Mesendoderm (in vitro differentiated cells): ENCODE results near the gene MSN.
A peak's percentile ranks its signal among the peaks of the same experiment; 100 is the strongest.
"Not testable (repeated sequence)": the region's sequence is repeated elsewhere in the genome, so short reads cannot be mapped to it uniquely, and the experiment has no call there.

ENCODE experiments used
- DNase-seq: peaks from one replicate; pipeline ENCODE4 v3.0.0; 2013
- H2AK5ac ChIP-seq: 2 replicates; pipeline ENCODE4 v1.6.1; 2013; ENCODE audit warnings: low read length, inconsistent platforms
- H2BK120ac ChIP-seq: 2 replicates; pipeline ENCODE4 v1.6.1; 2013; ENCODE audit warnings: low read depth, mild to moderate bottlenecking, low read length, moderate library complexity, mixed read lengths
- H2BK15ac ChIP-seq: replicated peaks from 2 replicates; pipeline ENCODE4 v1.6.1; 2013; ENCODE audit warnings: low read depth, mild to moderate bottlenecking, moderate library complexity
- H2BK5ac ChIP-seq: 2 replicates; pipeline ENCODE4 v1.6.1; 2013; ENCODE audit warnings: low read length, inconsistent platforms
- H3K18ac ChIP-seq: 2 replicates; pipeline ENCODE4 v1.6.1; 2013; ENCODE audit warnings: mild to moderate bottlenecking, low read length, mixed read lengths
- H3K23ac ChIP-seq: one replicate; pipeline ENCODE4 v1.6.1; 2013; ENCODE audit warnings: low read length
- H3K27ac ChIP-seq: 2 replicates; pipeline ENCODE4 v1.5.1; 2013; ENCODE audit warnings: low read depth, mild to moderate bottlenecking, inconsistent platforms, low read length, moderate library complexity
- H3K27me3 ChIP-seq: 2 replicates; pipeline ENCODE4 v1.6.1; 2013; ENCODE audit warnings: low read length, control low read depth, mild to moderate bottlenecking, inconsistent platforms; ENCODE audit not compliant: insufficient read depth, poor library complexity
- H3K36me3 ChIP-seq: 2 replicates; pipeline ENCODE4 v1.6.1; 2013; ENCODE audit warnings: low read length, inconsistent platforms; ENCODE audit not compliant: control insufficient read depth, insufficient read depth
- H3K4ac ChIP-seq: one replicate; pipeline ENCODE4 v1.6.1; 2013; ENCODE audit warnings: low read depth, mild to moderate bottlenecking, low read length, moderate library complexity
- H3K4me1 ChIP-seq: 2 replicates; pipeline ENCODE4 v1.6.1; 2013; ENCODE audit warnings: low read depth, low read length, inconsistent platforms; ENCODE audit not compliant: control insufficient read depth
- H3K4me2 ChIP-seq: 2 replicates; pipeline ENCODE4 v1.6.1; 2013; ENCODE audit warnings: low read length
- H3K4me3 ChIP-seq: 2 replicates; pipeline ENCODE4 v1.5.1; 2013; ENCODE audit warnings: mild to moderate bottlenecking, low read length
- H3K56ac ChIP-seq: one replicate; pipeline ENCODE4 v1.6.1; 2013; ENCODE audit warnings: low read length
- H3K79me1 ChIP-seq: 2 replicates; pipeline ENCODE4 v1.6.1; 2013; ENCODE audit warnings: low read length, inconsistent platforms
- H3K79me2 ChIP-seq: 2 replicates; pipeline ENCODE4 v1.6.1; 2013; ENCODE audit warnings: mild to moderate bottlenecking, low read length; ENCODE audit not compliant: control insufficient read depth, insufficient read depth
- H3K9ac ChIP-seq: 2 replicates; pipeline ENCODE4 v1.6.1; 2013; ENCODE audit warnings: low read length, inconsistent platforms
- H4K5ac ChIP-seq: one replicate; pipeline ENCODE4 v1.6.1; 2013; ENCODE audit warnings: low read length
- H4K8ac ChIP-seq: one replicate; pipeline ENCODE4 v1.6.1; 2013; ENCODE audit warnings: low read depth, mild to moderate bottlenecking, control low read depth, low read length, moderate library complexity
- WGBS: extraction: QIAGEN DNeasy Blood & Tissue Kit; methylation state at CpG from one replicate; pipeline ENCODE4 v1.1.7; 2013; ENCODE audit warnings: low lambda C conversion rate, missing lambda C conversion rate; ENCODE audit not compliant: insufficient coverage; ENCODE audit errors: extremely low coverage; 5-methylcytosine and 5-hydroxymethylcytosine counted together

Gene MSN

DNA sequence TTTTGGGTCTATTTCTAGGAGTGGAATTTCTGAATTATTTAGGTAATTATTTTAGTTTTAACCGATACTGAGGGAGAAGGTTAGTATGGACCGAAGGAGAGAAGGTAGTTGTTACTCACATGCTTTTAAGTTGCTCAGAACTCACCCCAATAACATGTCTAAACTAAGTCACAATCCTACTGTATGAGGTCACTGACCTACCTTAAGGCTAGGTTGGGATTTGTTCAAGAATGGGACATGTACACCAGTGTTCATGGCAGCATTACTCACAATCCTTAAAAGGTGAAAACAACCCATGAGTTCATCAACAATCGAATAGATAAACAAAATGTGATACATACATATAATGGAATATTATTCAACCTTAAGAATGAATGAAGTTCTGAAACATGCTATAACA is 90.5 kb downstream of the MSN start:
- DNase-seq: no peak
- Histone ChIP-seq H3K79me1 (no peaks in the 10 kb centered on the region), H2BK15ac (no peak overlapping the region), H3K4me1 (no peaks in the 10 kb centered on the region), H2AK5ac (no peak overlapping the region), H3K9ac (no peak overlapping the region), H3K56ac (no peak overlapping the region), H3K4ac (no peak overlapping the region), H4K8ac (no peak overlapping the region), H3K4me2 (no peak overlapping the region), H4K5ac (no peak overlapping the region), H2BK120ac (no peak overlapping the region), H3K4me3 (no peak overlapping the region), H3K23ac (no peak overlapping the region), H3K79me2 (no peaks in the 10 kb centered on the region), H2BK5ac (no peak overlapping the region), H3K27me3 (no peaks in the 10 kb centered on the region), H3K27ac (no peak overlapping the region), H3K18ac (no peak overlapping the region), H3K36me3 (no peaks in the 10 kb centered on the region)
- no CpG with 5 or more reads among the region's 3 CpGs for WGBS

DNA sequence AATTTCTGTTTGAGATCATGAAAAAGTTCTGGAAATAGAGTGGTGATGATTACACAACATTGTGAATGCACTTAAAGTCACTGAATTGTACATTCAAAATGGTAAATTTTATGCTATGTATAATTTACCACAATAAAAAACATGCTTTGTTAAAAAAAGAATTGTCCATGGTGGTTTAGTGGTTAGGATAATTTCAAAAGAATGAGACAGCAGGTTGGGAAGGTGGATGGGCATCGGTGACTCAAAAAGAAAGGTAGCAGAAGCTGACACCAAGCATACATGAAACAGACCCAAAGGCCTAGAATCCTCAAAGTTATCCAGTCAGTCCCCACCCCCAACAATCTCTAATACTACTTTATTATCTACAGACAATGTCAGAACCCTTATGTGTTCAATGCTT is 91.1 kb downstream of the MSN start:
- H4K8ac ChIP-seq: no peak overlapping the region
- H3K4me2 ChIP-seq: no peak overlapping the region
- H2BK5ac ChIP-seq: no peak overlapping the region
- no peak overlapping the region for H2BK15ac ChIP-seq
- no peak overlapping the region for H2AK5ac ChIP-seq
- H3K56ac ChIP-seq: no peak overlapping the region
- DNase-seq: no peak
- H3K4ac ChIP-seq: no peak overlapping the region
- no peak overlapping the region for H2BK120ac ChIP-seq
- no peaks in the 10 kb centered on the region for H3K27me3 ChIP-seq
- no peak overlapping the region for H3K4me3 ChIP-seq
- no CpG with 5 or more reads among the region's 1 CpG for WGBS
- H3K23ac ChIP-seq: no peak overlapping the region
- H3K79me1 ChIP-seq: no peaks in the 10 kb centered on the region
- no peak overlapping the region for H3K18ac ChIP-seq
- H3K27ac ChIP-seq: no peak overlapping the region
- H3K36me3 ChIP-seq: no peaks in the 10 kb centered on the region
- H3K79me2 ChIP-seq: no peaks in the 10 kb centered on the region
- no peak overlapping the region for H4K5ac ChIP-seq
- no peak overlapping the region for H3K9ac ChIP-seq
- no peaks in the 10 kb centered on the region for H3K4me1 ChIP-seq

DNA sequence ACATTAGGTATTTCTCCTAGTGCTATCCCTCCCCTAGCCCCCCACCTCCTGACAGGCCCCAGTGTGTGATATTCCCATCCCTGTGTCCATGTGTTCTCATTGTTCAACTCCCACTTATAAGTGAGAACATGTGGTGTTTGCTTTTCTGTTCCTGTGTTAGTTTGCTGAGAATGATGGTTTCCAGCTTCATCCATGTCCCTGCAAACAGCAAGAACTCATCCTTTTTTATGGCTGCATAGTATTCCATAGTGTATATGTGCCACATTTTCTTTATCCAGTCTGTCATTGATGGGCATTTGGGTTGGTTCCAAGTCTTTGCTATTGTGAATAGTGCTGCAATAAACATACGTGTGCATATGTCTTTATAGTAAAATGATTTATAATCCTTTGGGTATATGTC is 92.1 kb downstream of the MSN start:
- H2BK120ac ChIP-seq, H3K9ac ChIP-seq, H3K4me2 ChIP-seq, H3K4me3 ChIP-seq, H4K5ac ChIP-seq, H3K4me1 ChIP-seq, H3K4ac ChIP-seq, H3K56ac ChIP-seq, DNase-seq, H3K36me3 ChIP-seq, H4K8ac ChIP-seq, H2AK5ac ChIP-seq, H3K18ac ChIP-seq, H2BK15ac ChIP-seq, H2BK5ac ChIP-seq, H3K79me1 ChIP-seq, H3K23ac ChIP-seq, H3K79me2 ChIP-seq, H3K27me3 ChIP-seq, H3K27ac ChIP-seq: not testable (repeated sequence)
- WGBS: no CpG with 5 or more reads among the region's 1 CpG

DNA sequence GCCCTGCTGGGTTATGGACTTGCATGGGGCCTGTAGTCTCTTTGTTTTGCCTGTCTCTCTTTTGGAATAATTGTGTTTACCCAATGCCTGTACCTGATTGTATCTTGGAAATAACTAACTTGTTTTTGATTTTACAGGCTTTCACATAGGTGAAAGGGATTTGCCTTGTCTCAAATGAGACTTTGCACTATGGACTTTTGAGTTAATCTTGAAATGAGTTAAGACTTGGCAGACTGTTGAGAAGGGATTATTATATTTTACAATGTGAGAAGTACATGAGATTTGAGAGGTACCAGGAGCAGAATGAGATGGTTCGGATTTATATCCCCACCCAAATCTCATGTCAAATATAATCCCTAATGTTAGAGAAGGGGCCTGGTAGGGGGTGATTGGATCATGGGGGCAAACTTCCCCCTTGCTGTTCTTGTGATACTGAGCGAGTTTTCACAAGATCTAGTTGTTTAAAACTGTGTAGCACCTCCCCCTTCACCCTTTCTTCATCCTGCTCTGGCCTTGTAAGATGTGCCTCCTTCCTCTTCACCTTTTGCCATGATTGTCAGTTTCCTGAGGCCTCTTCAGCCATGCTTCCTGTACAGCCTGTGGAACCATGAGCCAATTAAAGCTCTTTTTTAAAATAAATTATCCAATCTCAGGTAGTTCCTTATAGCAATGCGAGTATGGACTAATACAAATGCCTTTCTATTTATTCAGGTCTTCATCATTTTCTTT is 102.3 kb downstream of the MSN start:
- Histone ChIP-seq H2AK5ac (no peak overlapping the region), H2BK15ac (no peak overlapping the region), H3K4me1 (no peaks in the 10 kb centered on the region), H3K36me3 (no peaks in the 10 kb centered on the region), H3K18ac (no peak overlapping the region), H3K27me3 (no peaks in the 10 kb centered on the region), H4K5ac (no peak overlapping the region), H3K23ac (no peak overlapping the region), H2BK5ac (no peak overlapping the region), H3K27ac (no peak overlapping the region), H3K79me2 (no peaks in the 10 kb centered on the region), H3K79me1 (no peaks in the 10 kb centered on the region), H3K56ac (no peak overlapping the region), H3K4me2 (no peak overlapping the region), H3K4me3 (no peak overlapping the region), H3K4ac (no peak overlapping the region), H3K9ac (no peak overlapping the region), H2BK120ac (no peak overlapping the region), H4K8ac (no peak overlapping the region)
- DNase-seq: no peak
- WGBS: no CpG with 5 or more reads among the region's 3 CpGs

DNA sequence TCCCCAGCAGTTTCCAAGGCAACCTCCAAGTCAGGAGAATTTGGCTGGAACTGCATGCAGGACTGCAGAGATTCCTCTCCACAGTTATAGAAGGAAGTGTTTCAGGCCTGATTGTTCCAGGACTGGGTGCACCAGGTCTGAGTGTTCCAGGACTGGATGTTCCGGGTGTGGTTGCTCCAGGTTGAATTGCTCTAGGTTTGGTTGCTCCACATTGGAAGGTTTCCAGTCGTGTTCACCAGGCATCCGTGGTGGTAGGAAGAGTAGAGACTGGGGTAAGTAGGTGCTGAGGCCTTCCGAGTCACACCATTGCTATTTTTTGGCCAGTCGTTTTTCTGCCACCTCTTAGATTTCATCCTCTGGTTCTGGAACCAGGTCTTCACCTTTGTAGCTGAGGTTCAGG is 105.4 kb downstream of the MSN start:
- Histone ChIP-seq H2BK15ac (no peak overlapping the region), H3K18ac (no peak overlapping the region), H3K56ac (no peak overlapping the region), H2BK5ac (no peak overlapping the region), H3K23ac (no peak overlapping the region), H3K9ac (no peak overlapping the region), H3K36me3 (no peaks in the 10 kb centered on the region), H3K4me2 (no peak overlapping the region), H3K79me2 (no peaks in the 10 kb centered on the region), H4K5ac (no peak overlapping the region), H3K4me3 (no peak overlapping the region), H2AK5ac (no peak overlapping the region), H3K4me1 (no peaks in the 10 kb centered on the region), H4K8ac (no peak overlapping the region), H2BK120ac (no peak overlapping the region), H3K27ac (no peak overlapping the region), H3K79me1 (no peaks in the 10 kb centered on the region), H3K4ac (no peak overlapping the region), H3K27me3 (no peaks in the 10 kb centered on the region)
- DNase-seq: no peak
- no CpG with 5 or more reads among the region's 5 CpGs for WGBS

DNA sequence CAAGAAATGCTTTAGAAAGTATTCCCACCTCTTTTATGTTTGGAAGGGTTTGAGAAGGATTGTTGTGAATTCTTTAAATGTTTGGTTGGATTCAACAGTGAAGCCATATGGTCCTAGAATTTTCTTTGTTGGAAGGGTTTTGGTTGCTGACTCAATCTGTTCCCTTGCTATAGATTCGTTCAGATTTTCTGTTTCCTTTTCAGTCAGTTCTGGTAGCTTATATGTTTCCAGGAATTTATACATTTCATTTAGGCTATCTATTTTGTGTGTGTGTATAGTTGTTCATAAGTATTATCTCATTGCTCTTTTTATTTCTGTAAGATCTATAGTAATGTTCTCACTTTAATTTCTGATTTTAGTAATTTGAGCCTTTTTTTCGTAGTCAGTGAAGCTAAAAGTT is 114.4 kb downstream of the MSN start:
- H2BK5ac ChIP-seq: no peak overlapping the region
- no peaks in the 10 kb centered on the region for H3K79me1 ChIP-seq
- no peak overlapping the region for H4K8ac ChIP-seq
- no peak overlapping the region for H2BK15ac ChIP-seq
- H3K18ac ChIP-seq: no peak overlapping the region
- no peak overlapping the region for H2AK5ac ChIP-seq
- H3K4me2 ChIP-seq: no peak overlapping the region
- DNase-seq: peak; percentile 0
- H3K23ac ChIP-seq: no peak overlapping the region
- H3K9ac ChIP-seq: no peak overlapping the region
- H4K5ac ChIP-seq: no peak overlapping the region
- no CpG with 5 or more reads among the region's 2 CpGs for WGBS
- H3K4me3 ChIP-seq: no peak overlapping the region
- no peaks in the 10 kb centered on the region for H3K4me1 ChIP-seq
- H3K79me2 ChIP-seq: no peaks in the 10 kb centered on the region
- no peaks in the 10 kb centered on the region for H3K27me3 ChIP-seq
- no peak overlapping the region for H3K27ac ChIP-seq
- no peak overlapping the region for H3K56ac ChIP-seq
- H2BK120ac ChIP-seq: no peak overlapping the region
- no peak overlapping the region for H3K4ac ChIP-seq
- H3K36me3 ChIP-seq: no peaks in the 10 kb centered on the region
